Tibial artery (tissue), 4 donors: ENCODE results near the gene UAP1.
A peak's percentile ranks its signal among the peaks of the same experiment; 100 is the strongest.

Experiments
- DNase-seq, 2 donors: peaks; one replicate each; pipeline ENCODE4 v3.0.0-alpha.2; 2019
- H3K27ac ChIP-seq, 2 donors: fragments of 200-600 bp; sonication (generic) in 1 of 2; 1 replicate in 1 of 2; 2 replicates in 1 of 2; pipeline ENCODE4 v1.5.1; 2018 to 2019; ENCODE audit warnings: mild to moderate bottlenecking in 1 of 2
- H3K27me3 ChIP-seq, 2 donors: fragments of 200-600 bp; sonication (generic) in 1 of 2; one replicate each; pipeline versions ENCODE4 v1.5.1 to v1.6.0; 2016 to 2019
- H3K36me3 ChIP-seq, 3 donors: fragments of 200-600 bp; sonication (generic) in 2 of 3; one replicate each; pipeline ENCODE4 v1.5.1; 2016 to 2019; ENCODE audit warnings: mild to moderate bottlenecking in 2 of 3
- H3K4me1 ChIP-seq, 4 donors: fragments of 200-600 bp; sonication (generic) in 2 of 4; 1 replicate in 3 of 4; 2 replicates in 1 of 4; pipeline ENCODE4 v1.5.1; 2016 to 2019
- H3K4me3 ChIP-seq, 2 donors: fragments of 200-600 bp; sonication (generic) in 1 of 2; 1 replicate in 1 of 2; 2 replicates in 1 of 2; pipeline ENCODE4 v1.5.1; 2018 to 2019; ENCODE audit warnings: mild to moderate bottlenecking in 2 of 2
- H3K9me3 ChIP-seq, 3 donors: fragments of 200-600 bp; sonication (generic) in 1 of 3; one replicate each; pipeline ENCODE4 v1.5.1; 2016 to 2019
- intact Hi-C: fragments of 100-400 bp; cut with DNase I; formaldehyde crosslinking; loops from one replicate; pipeline ENCODE4 v1.15.0; 2023; ENCODE audit warnings: low total_unique reads
- TF ChIP-seq, protein P1 (sequence below), 2 experiments: fragments of 200-600 bp in 1 of 2; fragments of 450-650 bp in 1 of 2; IDR thresholded peaks; one replicate each; pipeline ENCODE4 v1.5.1; 2017 to 2019; ENCODE audit warnings: antibody characterized with exemption in 2 of 2, mild to moderate bottlenecking in 1 of 2, moderate library complexity in 1 of 2

Gene UAP1

DNA sequence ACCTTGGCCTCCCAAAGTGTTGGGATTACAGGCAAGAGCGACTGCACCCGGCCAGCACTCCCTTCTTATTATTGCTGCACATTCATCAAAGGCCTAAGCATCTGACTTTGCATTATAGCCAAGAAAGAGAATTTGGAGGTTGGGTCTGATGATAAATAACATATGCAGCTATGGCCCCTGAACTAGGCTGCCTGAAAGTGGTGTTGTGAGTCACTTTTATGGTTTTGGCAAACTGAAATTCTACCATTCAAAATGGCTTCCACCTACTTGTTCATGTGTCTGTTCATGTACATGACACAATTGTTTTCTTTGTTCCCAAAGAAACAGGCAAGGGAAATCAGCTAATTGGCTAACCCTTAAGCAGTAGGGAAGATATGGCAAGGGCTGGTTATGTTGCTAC is 25.0 kb upstream of the UAP1 start:
- Histone ChIP-seq H3K4me1 (peaks cover 0 to 4% (median 3%) of the 10 kb centered on the region in 4 donors), H3K4me3 (no peak overlapping the region), H3K9me3 (no peaks in the 10 kb centered on the region), H3K27ac (no peak overlapping the region), H3K27me3 (no peaks in the 10 kb centered on the region), H3K36me3 (peaks cover 0 to under 1% (median 0%) of the 10 kb centered on the region in 3 donors)
- intact Hi-C loops = no loop called here
- no peak for DNase-seq
- TF ChIP-seq, protein P1, sequence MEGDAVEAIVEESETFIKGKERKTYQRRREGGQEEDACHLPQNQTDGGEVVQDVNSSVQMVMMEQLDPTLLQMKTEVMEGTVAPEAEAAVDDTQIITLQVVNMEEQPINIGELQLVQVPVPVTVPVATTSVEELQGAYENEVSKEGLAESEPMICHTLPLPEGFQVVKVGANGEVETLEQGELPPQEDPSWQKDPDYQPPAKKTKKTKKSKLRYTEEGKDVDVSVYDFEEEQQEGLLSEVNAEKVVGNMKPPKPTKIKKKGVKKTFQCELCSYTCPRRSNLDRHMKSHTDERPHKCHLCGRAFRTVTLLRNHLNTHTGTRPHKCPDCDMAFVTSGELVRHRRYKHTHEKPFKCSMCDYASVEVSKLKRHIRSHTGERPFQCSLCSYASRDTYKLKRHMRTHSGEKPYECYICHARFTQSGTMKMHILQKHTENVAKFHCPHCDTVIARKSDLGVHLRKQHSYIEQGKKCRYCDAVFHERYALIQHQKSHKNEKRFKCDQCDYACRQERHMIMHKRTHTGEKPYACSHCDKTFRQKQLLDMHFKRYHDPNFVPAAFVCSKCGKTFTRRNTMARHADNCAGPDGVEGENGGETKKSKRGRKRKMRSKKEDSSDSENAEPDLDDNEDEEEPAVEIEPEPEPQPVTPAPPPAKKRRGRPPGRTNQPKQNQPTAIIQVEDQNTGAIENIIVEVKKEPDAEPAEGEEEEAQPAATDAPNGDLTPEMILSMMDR (IDR thresholded peaks at IDR 0.05) = no peak

DNA sequence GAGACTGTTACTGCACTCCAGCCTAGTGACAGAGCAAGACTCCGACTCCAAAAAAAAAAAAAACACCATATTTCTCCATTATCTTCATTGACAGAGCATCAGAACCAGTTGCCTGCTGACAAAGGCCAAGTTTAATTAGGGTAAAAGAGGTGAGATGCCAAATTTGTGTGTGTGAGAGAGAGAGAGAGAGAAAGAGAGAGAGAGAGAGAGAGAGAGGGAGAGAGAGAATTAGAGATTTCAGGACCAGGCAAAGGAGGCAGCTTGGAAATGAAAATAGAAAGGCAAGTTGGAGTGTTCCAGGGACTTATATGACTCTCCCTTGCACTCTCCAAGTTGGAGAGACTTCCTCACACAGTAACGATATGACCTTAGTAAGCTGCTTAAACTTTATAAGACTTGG is 24.3 kb upstream of the UAP1 start:
- H3K36me3 ChIP-seq = no peaks in the 10 kb centered on the region
- no peak overlapping the region for H3K27ac ChIP-seq
- TF ChIP-seq, protein P1 (IDR thresholded peaks at IDR 0.05) = no peak
- no peaks in the 10 kb centered on the region for H3K27me3 ChIP-seq
- no peak for DNase-seq
- peaks cover 0 to 11% (median 5%) of the 10 kb centered on the region in 4 donors for H3K4me1 ChIP-seq
- H3K4me3 ChIP-seq = no peak overlapping the region
- intact Hi-C loops = no loop called here
- no peaks in the 10 kb centered on the region for H3K9me3 ChIP-seq

DNA sequence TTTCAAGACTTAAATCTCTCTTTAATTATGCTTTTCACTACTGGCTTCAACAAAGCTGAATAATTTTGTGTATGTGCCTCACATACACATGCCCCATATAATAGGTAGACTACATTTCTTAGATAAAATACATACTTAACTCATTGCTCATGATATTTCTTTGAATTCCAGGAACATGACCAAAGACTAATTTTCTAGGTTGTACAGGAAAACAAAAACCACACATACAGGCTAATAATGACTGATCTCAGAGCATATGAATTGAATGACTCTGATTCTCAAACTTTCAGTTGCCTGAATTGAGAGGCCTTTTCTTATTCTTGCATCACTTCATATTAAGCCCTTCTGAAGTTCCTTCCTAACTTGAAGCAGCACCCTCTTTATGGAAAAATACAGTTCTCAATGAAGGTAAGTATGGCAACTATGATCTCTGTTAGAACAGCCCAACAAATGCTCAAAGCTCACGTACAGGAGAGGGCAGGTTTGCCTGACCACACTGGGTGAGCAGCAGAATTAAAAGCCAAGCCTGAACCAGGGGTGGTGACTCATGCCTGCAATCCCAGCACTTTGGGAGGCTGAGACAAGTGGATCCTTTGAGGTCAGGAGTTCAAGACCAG is 22.6 kb upstream of the UAP1 start:
- intact Hi-C loops = no loop called here
- Histone ChIP-seq H3K36me3 (no peaks in the 10 kb centered on the region), H3K27me3 (no peaks in the 10 kb centered on the region), H3K4me3 (no peak overlapping the region), H3K4me1 (peaks cover 0 to 12% (median 5%) of the 10 kb centered on the region in 4 donors), H3K9me3 (peaks cover 0 to 4% (median 0%) of the 10 kb centered on the region in 3 donors), H3K27ac (no peak overlapping the region)
- DNase-seq = no peak
- TF ChIP-seq, protein P1 (IDR thresholded peaks at IDR 0.05) = no peak

DNA sequence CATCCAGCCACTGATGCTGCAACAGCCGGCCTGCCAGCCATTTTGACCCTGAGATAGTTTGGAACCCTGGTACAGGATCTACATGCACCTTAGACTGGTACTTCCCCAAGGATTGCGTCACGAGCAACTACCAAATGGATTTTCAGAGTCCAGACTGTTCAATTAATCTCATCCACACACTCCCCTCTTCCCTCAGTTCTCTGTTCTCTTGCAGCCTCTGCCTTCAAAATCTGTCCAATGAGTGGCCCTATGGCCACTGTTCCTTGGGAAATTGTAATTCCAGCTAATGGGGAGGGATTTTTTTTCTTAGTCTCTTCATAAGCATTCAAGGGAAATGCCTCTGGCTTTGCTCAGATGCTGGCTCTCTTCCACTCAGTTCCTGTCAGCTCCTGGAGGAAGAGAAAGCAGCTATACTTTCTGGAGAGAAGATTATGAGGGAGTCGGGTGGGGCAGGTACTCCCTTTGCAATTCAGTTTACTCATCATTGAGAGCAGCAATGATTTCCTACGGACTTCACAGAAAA is 19.8 kb upstream of the UAP1 start:
- Histone ChIP-seq H3K9me3 (peaks cover 0 to 4% (median 0%) of the 10 kb centered on the region in 3 donors), H3K27ac (peak overlapping the region; percentile 28 to 33), H3K27me3 (no peaks in the 10 kb centered on the region), H3K4me1 (peaks cover 0 to 12% (median 5%) of the 10 kb centered on the region in 4 donors), H3K36me3 (no peaks in the 10 kb centered on the region), H3K4me3 (no peak overlapping the region)
- intact Hi-C loops = no loop called here
- DNase-seq = peak; percentile 73 to 78
- TF ChIP-seq, protein P1 (IDR thresholded peaks at IDR 0.05) = no peak

DNA sequence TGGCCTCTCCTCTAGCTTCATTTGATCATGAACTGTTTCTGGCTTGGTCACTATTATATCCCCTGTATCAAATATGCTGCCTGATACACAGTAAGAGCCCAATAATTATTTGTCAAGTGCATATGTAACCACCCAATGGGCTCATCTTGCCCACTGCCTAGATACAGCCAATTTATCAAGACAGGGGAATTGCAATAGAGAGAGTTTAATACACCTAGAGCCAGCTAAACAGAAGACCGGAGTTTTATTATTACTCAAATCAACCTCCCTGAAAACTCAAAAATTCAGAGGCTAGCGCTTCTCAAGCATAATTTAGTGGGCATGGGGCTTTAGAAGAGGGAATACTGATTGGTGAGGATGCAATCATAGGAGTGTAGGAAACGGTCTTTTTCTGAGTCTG is 18.3 kb upstream of the UAP1 start:
- Histone ChIP-seq H3K9me3 (peaks cover 0 to 4% (median 0%) of the 10 kb centered on the region in 3 donors), H3K27me3 (no peaks in the 10 kb centered on the region), H3K36me3 (no peaks in the 10 kb centered on the region), H3K4me1 (peaks cover 0 to 12% (median 5%) of the 10 kb centered on the region in 4 donors), H3K27ac (no peak overlapping the region), H3K4me3 (no peak overlapping the region)
- TF ChIP-seq, protein P1 (IDR thresholded peaks at IDR 0.05) = no peak
- no peak for DNase-seq
- intact Hi-C loops = no loop called here
